SK-N-MC (cell line): ENCODE results near the gene GPANK1.

ENCODE experiments used
- EZH2 ChIP-seq: fragments of 200-600 bp; sonication (generic); IDR thresholded peaks from one replicate; pipeline ENCODE4 v1.6.1; 2017; ENCODE audit warnings: antibody characterized with exemption
- FOXP2 ChIP-seq: optimal IDR thresholded peaks from 2 replicates; pipeline ENCODE3; 2011; ENCODE audit warnings: mild to moderate bottlenecking, moderate library complexity; ENCODE audit not compliant: insufficient read depth; ENCODE audit errors: extremely low read length, control extremely low read depth
- POLR2AphosphoS5 ChIP-seq: IDR thresholded peaks from 2 replicates; pipeline ENCODE4 v1.6.1; 2012; ENCODE audit warnings: mild to moderate bottlenecking, low read depth, low read length, borderline replicate concordance

DNA sequence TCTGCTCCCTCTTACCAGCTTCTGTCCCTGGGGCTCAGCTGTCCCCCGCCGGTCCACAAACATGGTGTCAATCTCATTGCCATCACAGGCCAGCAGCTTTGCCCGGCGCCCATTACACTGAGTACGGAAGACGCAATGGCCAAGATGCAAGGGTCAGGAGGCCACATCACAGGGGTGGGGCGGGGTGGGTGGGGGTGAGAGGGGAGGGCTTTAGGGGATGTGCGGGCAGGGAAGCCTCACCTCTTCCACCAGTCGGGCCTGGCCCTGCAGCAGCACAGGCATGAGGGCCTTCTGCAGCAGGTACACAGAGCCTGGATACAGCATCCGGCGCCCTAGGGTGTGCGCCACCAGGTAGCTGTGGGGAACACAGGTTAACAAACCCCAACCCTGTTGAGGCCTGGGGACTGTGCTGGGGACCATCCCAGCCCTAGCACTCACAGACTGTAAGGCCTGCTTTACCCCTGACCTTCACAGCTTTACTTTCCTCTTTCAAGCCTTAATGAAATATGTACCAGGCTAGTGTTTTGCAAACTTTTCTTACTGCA lies 26.8 kb upstream of the GPANK1 start:
- no peak for TF ChIP-seq EZH2
- TF ChIP-seq POLR2AphosphoS5: no peak
- no peak for TF ChIP-seq FOXP2
